HL-60 (cell line): ENCODE results near the gene KDM4C.

ENCODE experiments used
- DNase-seq, 2 experiments: peaks; one replicate each; pipeline ENCODE4 v3.0.0-alpha.2; 2010 to 2020; ENCODE audit warnings: low read depth in 1 of 2, low spot score in 1 of 2
- H3K27ac ChIP-seq: fragments of 250-450 bp; sonication (Bioruptor Pico); replicated peaks from 2 replicates; pipeline ENCODE4 v1.5.1; 2020; ENCODE audit warnings: mild to moderate bottlenecking, moderate library complexity
- H3K27me3 ChIP-seq: fragments of 250-450 bp; sonication (Bioruptor Pico); 2 replicates; pipeline ENCODE4 v1.5.1; 2021; ENCODE audit warnings: mild to moderate bottlenecking, moderate library complexity; ENCODE audit not compliant: insufficient read depth, poor library complexity, severe bottlenecking
- H3K4me3 ChIP-seq: replicated peaks from 2 replicates; pipeline ENCODE4 v1.5.1; 2011; ENCODE audit warnings: mild to moderate bottlenecking, control low read depth, low read length; ENCODE audit not compliant: insufficient read depth
- GABPA ChIP-seq: IDR thresholded peaks from 2 replicates; pipeline ENCODE4 v1.6.1; 2012; ENCODE audit warnings: low read depth
- POLR2AphosphoS5 ChIP-seq: IDR thresholded peaks from 2 replicates; pipeline ENCODE4 v1.6.1; 2012; ENCODE audit warnings: low read depth
- SPI1 ChIP-seq: IDR thresholded peaks from 2 replicates; pipeline ENCODE4 v1.6.1; 2012; ENCODE audit warnings: low read depth, mild to moderate bottlenecking, borderline replicate concordance
- TF ChIP-seq, protein P1 (sequence below): IDR thresholded peaks from 2 replicates; pipeline ENCODE4 v1.6.1; 2012; ENCODE audit warnings: low read depth; ENCODE audit not compliant: insufficient replicate concordance
- TF ChIP-seq, protein P2 (sequence below): IDR thresholded peaks from one replicate; pipeline ENCODE4 v1.5.1; 2011; ENCODE audit warnings: low read length, control low read depth, inconsistent platforms; ENCODE audit not compliant: insufficient read depth

The KDM4C gene

DNA sequence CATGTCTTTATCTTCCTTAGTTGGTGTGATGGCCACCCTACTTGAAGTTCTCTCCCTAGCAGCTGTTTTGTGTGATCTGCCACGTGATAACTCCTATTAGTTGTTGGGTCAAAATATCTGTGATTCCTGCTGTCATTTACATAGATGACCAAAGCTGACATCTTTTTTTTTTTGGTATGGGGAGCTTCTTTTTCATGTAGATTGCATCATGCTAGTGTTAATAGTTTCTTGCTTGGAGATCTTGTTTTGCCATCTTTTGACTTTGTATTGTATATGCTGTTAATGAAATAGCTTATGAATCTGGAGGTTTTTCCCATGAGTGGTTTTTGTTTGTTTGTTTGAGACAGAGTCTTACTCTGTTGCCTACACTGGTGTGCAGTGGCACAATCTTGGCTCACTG lies 243.8 kb downstream of the KDM4C start:
- Histone ChIP-seq H3K27me3 (no peaks in the 10 kb centered on the region), H3K4me3 (no peak overlapping the region), H3K27ac (no peak overlapping the region)
- no peak for DNase-seq
- TF ChIP-seq GABPA (no peak), SPI1 (no peak)
- TF ChIP-seq, protein P1, sequence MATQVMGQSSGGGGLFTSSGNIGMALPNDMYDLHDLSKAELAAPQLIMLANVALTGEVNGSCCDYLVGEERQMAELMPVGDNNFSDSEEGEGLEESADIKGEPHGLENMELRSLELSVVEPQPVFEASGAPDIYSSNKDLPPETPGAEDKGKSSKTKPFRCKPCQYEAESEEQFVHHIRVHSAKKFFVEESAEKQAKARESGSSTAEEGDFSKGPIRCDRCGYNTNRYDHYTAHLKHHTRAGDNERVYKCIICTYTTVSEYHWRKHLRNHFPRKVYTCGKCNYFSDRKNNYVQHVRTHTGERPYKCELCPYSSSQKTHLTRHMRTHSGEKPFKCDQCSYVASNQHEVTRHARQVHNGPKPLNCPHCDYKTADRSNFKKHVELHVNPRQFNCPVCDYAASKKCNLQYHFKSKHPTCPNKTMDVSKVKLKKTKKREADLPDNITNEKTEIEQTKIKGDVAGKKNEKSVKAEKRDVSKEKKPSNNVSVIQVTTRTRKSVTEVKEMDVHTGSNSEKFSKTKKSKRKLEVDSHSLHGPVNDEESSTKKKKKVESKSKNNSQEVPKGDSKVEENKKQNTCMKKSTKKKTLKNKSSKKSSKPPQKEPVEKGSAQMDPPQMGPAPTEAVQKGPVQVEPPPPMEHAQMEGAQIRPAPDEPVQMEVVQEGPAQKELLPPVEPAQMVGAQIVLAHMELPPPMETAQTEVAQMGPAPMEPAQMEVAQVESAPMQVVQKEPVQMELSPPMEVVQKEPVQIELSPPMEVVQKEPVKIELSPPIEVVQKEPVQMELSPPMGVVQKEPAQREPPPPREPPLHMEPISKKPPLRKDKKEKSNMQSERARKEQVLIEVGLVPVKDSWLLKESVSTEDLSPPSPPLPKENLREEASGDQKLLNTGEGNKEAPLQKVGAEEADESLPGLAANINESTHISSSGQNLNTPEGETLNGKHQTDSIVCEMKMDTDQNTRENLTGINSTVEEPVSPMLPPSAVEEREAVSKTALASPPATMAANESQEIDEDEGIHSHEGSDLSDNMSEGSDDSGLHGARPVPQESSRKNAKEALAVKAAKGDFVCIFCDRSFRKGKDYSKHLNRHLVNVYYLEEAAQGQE: no peak

DNA sequence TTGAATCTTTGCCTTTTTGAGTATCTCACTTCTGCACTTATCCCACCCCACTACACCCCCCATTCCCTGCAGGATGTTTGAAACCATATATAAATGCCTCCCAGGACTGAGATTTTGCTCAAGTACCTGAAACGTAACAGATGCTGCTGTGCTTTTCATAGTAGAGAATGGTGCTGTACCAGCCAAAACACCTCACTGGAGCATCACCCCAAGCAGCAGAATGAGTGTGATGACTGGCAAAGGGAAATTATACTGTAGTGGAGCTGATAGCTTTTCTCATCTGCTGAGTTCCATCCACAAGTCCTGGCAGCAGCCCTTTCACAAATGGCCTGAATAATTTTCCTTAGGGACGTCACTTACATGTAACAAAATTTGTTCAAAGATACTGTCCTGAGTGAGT lies 246.1 kb downstream of the KDM4C start:
- TF ChIP-seq POLR2AphosphoS5: no peak
- no peak for TF ChIP-seq SPI1
- TF ChIP-seq GABPA: no peak
- TF ChIP-seq, protein P1: no peak
- TF ChIP-seq, protein P2, sequence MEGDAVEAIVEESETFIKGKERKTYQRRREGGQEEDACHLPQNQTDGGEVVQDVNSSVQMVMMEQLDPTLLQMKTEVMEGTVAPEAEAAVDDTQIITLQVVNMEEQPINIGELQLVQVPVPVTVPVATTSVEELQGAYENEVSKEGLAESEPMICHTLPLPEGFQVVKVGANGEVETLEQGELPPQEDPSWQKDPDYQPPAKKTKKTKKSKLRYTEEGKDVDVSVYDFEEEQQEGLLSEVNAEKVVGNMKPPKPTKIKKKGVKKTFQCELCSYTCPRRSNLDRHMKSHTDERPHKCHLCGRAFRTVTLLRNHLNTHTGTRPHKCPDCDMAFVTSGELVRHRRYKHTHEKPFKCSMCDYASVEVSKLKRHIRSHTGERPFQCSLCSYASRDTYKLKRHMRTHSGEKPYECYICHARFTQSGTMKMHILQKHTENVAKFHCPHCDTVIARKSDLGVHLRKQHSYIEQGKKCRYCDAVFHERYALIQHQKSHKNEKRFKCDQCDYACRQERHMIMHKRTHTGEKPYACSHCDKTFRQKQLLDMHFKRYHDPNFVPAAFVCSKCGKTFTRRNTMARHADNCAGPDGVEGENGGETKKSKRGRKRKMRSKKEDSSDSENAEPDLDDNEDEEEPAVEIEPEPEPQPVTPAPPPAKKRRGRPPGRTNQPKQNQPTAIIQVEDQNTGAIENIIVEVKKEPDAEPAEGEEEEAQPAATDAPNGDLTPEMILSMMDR: no peak
- H3K27me3 ChIP-seq: no peaks in the 10 kb centered on the region
- no peak overlapping the region for H3K4me3 ChIP-seq
- no peak for DNase-seq
- H3K27ac ChIP-seq: no peak overlapping the region

DNA sequence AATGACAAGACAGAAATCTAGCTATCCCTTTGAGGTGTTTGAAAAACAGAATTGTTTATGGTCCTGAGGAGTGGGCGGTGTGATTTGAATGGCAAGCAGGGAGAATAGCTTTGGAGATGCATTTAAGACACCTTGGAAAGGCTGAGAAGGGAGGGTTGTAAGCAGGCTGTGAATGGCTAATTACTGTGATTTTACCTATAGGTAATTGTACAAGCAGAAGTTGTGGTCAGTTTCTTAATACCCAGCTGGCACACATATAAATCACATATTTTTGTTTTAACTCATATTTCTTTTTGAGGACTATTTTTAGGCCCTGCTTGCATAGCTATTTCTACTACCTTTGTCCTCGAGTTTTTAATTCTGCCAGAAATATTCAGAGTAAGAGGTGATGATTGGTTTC lies 248.6 kb downstream of the KDM4C start:
- no peak for TF ChIP-seq POLR2AphosphoS5
- TF ChIP-seq, protein P2: no peak
- DNase-seq: no peak
- Histone ChIP-seq H3K4me3 (no peak overlapping the region), H3K27ac (no peak overlapping the region), H3K27me3 (no peaks in the 10 kb centered on the region)

DNA sequence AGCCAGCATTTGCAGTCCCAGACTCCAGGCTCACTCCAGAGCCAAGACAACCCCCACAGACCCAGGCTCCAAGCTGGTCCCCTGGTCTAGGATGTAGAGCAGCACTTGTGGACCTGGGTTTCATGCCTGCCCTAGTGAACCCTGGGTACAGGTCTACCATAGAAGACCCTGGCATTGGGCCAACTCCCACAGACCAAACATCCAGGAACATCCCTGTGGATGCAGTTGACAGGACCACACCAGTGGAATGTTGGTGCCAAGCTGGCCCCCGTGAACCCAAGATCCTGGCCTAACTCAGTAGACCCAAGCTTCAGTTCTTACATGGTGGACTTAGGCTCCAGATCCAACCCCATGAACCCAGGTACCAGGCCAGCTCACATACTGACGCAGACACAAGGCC lies 250.6 kb downstream of the KDM4C start:
- no peak overlapping the region for H3K27ac ChIP-seq
- no peaks in the 10 kb centered on the region for H3K27me3 ChIP-seq
- no peak for DNase-seq
- TF ChIP-seq SPI1 (no peak), GABPA (no peak), POLR2AphosphoS5 (no peak)
- TF ChIP-seq, protein P1: no peak
- TF ChIP-seq, protein P2: no peak
- H3K4me3 ChIP-seq: no peak overlapping the region
